ENCODE data around the gene NPIPB13. TPM values are rescaled to one million over a fixed set of nuclear protein-coding genes. Genes with fewer than 3 reads are reported as not detected.
A peak's percentile ranks its signal among the peaks of the same experiment; 100 is the strongest.
"Not testable (repeated sequence)": the region's sequence is repeated elsewhere in the genome, so short reads cannot be mapped to it uniquely, and the experiment has no call there.

NPIPB13 gene
- 10 to 100 TPM in 2 of 6 donors, 1 to 10 TPM in 4; 2.1 to 18.9 (median 4.9) TPM for total RNA-seq

DNA sequence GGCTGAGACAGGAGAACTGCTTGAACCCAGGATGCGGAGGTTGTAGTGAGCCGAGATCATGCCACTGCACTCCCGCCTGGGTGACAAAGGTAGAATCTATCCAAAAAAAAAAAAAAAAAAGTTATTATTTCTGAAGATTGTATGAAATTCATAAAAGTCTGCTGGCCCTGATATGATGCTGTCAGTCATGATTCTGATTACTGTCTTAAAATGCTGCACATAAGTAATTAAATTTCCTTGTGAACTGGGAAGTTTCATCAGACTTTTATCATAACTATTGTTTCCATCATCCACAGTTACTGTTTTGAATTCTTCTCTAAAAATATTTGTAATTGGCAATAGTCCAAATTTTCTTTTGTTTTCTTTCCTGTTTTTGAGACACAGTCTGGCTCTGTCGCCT lies at the start of gene NPIPB13:
NPIPB13 (minus strand) TSS at position 101 of the 400 bp plus-strand sequence. CDS start 2,906 bp downstream, outside the sequence.
- not testable (repeated sequence) for H3K4me1 ChIP-seq; H3K27ac ChIP-seq; H3K9me3 ChIP-seq; H3K27me3 ChIP-seq; ATAC-seq (ENCODE audit: low FRiP score in 2 of 2); DNase-seq; H3K36me3 ChIP-seq; H3K4me3 ChIP-seq
- no CpG with 5 or more reads among the region's 4 CpGs for WGBS, 2 donors

DNA sequence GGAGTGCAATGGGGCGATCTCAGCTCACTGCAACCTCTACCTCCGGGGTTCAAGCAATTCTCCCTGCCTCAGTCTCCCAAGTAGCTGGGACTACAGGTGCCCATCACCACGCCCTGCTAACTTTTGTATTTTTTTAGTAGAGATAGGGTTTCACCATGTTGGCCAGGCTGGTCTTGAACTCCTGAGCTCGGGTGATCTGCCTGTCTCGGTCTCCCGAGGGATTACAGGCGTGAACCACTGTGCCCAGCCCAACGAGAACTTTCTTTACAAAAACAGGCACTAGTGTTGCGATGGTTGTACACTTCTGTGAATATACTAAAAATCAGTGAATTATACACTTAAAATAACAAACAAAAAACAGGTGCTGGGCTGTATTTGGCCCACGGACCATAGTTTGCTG lies 34.1 kb upstream of the NPIPB13 start:
- not testable (repeated sequence) for H3K4me3 ChIP-seq; H3K27ac ChIP-seq; ATAC-seq (ENCODE audit: low FRiP score in 2 of 2); H3K36me3 ChIP-seq; DNase-seq; H3K27me3 ChIP-seq; H3K9me3 ChIP-seq; H3K4me1 ChIP-seq
- WGBS, 2 donors = 96 to 97% methylated on average over 6 to 9 of the region's 10 CpGs

DNA sequence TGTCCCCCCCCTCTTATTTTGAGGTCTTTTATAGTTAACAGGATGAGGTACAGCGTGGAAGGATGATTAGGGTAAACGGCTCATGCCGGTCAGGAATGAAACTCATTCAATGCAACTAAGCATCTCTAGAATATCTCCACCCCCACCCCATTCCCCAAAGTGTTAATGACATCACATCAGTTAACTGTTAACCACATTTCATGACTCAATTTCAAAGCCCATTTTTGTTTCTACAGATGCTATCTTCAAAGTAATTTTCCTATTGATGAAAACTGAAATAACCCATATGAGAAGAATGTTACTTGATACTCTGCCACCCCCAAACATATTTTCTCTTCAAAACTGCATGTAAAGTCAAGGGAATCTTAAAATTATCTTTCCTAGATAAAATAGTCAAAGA lies 30.2 kb upstream of the NPIPB13 start:
- peaks cover 0 to 11% (median 7%) of the 10 kb centered on the region in 4 donors for H3K36me3 ChIP-seq
- DNase-seq = not testable (repeated sequence)

DNA sequence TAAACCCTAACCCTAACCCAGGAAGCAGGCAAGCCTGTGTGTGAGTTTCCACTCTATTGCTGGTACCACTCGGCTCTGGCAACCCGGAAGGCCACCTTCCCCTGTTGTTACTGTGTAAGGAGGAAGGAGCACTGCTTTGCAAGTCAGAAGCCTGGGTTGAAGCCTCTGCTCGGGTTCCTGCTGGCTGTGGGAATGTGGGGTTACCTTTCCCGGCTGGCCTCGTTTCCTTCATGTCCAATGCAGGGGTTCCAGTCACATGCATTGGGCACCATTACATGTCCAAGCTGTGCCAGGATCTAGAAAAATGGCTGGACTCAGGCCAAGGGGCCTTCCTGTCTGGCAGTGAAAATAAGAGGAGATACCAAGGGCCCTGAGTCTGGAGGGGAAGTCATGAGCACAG lies 31.2 kb downstream of the NPIPB13 start:
- not testable (repeated sequence) for H3K27ac ChIP-seq; H3K4me1 ChIP-seq; H3K36me3 ChIP-seq; H3K27me3 ChIP-seq; H3K4me3 ChIP-seq; ATAC-seq (ENCODE audit: low FRiP score in 2 of 2); H3K9me3 ChIP-seq
- DNase-seq = peak in 1 of 2 donors; percentile 12
- WGBS, 2 donors = 78% methylated on average over 5 of the region's 5 CpGs; no CpG with 5 or more reads in 1 of the 2 donors

More for the DNA sequence above, 30.2 kb upstream of the NPIPB13 start:
- ATAC-seq (ENCODE audit: low FRiP score in 2 of 2); H3K27me3 ChIP-seq; H3K27ac ChIP-seq; H3K9me3 ChIP-seq; H3K4me1 ChIP-seq; H3K4me3 ChIP-seq: not testable (repeated sequence)
- WGBS, 2 donors = 83% methylated on average over 1 of the region's 3 CpGs; no CpG with 5 or more reads in 1 of the 2 donors

DNA sequence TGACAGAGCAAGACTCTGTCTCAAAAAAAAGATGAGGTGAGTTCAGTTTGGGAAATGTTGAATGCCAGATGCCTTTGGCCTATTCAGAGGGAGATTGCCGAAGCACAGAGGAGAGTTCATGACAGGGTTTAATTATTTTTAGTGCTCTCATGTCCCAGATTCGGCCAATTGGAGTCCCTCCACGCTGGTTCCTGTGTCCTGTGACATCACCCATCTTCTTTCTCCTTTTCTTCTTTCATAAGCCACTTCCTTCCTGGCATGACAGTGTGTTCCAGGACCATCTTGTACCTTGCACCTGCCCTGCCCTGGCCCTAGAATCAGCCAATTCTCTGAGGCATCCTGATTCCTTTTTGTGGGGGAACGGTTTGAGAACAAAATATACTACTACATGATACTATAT lies 36.9 kb downstream of the NPIPB13 start:
- peak in 1 of 2 donors; percentile 15 for ATAC-seq (ENCODE audit: low FRiP score in 2 of 2)
- not testable (repeated sequence) for DNase-seq, H3K36me3 ChIP-seq, H3K4me3 ChIP-seq, H3K27me3 ChIP-seq, H3K27ac ChIP-seq, H3K4me1 ChIP-seq, H3K9me3 ChIP-seq
- no CpG with 5 or more reads among the region's 4 CpGs for WGBS, 2 donors

DNA sequence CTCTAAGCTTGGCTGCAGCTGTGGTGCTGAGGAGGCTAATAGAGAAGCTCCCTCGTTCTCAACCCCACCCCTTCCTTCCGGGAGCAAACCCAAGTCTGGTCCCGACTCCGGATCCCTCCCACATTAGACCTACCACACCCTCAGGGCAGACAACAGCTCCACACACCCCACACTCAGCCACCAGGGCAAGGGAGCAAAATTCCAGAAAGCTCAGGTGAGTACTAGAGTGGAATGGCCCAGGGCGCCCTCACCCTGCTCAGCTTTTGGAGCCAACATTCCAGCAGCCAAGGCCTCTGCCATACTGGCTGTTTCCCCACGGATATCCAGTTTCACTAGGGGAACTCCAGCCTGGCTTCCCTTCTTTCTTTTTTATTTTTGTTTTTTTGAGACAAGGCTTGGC lies 39.2 kb downstream of the NPIPB13 start:
- peak; percentile 61 to 69 for ATAC-seq (ENCODE audit: low FRiP score in 2 of 2)
- 0% methylated on average over 4 of the region's 6 CpGs; no CpG with 5 or more reads in 1 of the 2 donors for WGBS, 2 donors

DNA sequence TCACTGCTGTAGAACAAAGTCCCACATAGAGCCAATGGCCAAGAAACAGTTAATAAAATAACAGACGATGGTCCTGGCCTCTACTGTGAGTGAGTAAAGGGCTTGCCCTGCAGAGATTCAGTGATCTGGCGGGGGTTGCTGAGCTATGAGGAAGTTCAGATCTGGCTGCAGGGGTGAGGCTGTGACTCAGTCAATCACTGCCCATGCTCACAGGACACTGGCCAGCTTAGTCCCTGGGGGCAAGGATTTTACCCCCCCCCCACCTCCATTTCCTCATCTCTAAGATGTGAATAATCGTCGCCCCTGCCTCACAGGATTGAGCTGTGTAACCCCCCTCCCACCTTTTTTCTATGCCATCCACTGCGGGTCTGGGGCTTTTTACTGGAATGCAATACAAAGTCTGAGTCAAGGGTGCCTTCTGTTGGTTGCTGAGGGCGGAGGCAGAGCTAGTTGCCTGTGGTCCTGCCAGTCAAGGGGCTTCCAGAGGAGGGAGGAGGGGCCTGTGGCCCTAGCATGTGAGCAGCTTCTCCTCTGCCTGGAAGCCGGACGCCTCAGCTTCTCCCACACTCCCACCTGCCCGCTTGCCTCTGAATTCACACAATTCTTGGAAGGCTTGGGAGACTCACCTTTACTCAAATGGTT lies 41.1 kb downstream of the NPIPB13 start:
- not testable (repeated sequence) for H3K27me3 ChIP-seq, H3K4me1 ChIP-seq, H3K4me3 ChIP-seq, H3K36me3 ChIP-seq, H3K9me3 ChIP-seq, H3K27ac ChIP-seq
- peak in 1 of 2 donors; percentile 20 for DNase-seq
- WGBS, 2 donors = no CpG with 5 or more reads among the region's 9 CpGs
- peak; percentile 37 to 68 for ATAC-seq (ENCODE audit: low FRiP score in 2 of 2)

More for the DNA sequence above, 39.2 kb downstream of the NPIPB13 start:
- DNase-seq = peak in 1 of 2 donors; percentile 78
- not testable (repeated sequence) for H3K27me3 ChIP-seq, H3K4me1 ChIP-seq, H3K36me3 ChIP-seq, H3K9me3 ChIP-seq, H3K4me3 ChIP-seq
- peak overlapping the region in 1 of 4 donors; percentile 67 for H3K27ac ChIP-seq

DNA sequence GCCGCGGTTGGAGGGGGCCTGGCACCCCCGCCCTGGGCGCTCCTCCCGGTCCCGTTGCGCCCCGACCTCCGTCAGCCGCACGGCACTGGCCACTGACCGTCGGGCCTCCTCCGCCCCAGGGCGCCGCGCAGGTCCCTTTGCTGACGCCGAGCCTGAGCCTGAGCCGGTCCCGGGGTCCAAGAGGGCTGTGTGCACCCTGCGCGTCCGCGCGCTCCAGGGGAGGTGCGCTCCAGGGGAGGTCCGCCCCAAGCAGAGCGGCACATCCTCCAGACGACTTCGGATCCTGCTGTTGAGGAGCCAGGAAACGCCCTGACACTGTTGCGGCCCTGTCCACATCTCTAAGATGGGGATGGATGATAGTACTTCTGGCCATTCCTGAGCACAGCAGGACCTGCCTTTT lies 42.0 kb downstream of the NPIPB13 start:
- not testable (repeated sequence) for H3K9me3 ChIP-seq, DNase-seq, H3K4me1 ChIP-seq, H3K27me3 ChIP-seq, H3K36me3 ChIP-seq
- ATAC-seq (ENCODE audit: low FRiP score in 2 of 2) = peak; percentile 4 to 54
- WGBS, 2 donors = no CpG with 5 or more reads among the region's 33 CpGs
- peak overlapping the region in 1 of 4 donors; percentile 50 for H3K27ac ChIP-seq
- peak overlapping the region in 3 of 4 donors; percentile 45 to 56 (median 53) for H3K4me3 ChIP-seq

DNA sequence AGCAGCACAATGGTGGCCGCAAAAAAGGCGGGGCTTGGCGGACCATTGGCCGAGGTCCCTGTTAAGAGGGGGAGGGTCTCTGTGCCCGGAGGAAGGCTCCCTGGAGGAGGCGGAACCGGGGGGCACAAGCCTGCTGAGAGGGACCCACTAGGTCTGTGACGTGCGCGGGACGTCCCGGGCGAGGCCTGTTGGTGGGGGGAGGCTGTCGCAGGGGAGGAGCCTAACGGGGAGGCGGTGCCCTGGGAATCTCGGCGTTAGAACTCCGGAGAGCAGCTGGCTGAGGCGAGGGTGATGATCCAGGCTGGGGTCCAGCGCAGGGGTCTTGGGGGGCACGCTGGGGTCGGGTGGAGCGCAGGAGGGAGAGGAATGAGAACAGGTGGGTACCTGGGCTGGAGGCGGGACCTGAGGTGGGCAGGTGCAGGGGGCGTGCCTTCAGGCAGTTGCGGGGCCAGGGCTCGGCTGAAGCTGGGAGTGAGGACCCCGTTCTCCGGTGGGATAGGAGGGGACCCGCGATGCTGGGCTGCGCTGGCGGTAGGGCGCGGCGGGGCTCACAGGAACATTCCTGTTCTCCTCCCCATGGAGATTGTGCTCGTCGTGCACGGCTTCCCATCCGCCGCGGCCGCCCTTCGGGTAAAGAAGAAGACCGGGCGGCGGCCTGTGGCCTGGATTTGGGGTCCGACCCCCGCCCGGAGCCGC lies 42.6 kb downstream of the NPIPB13 start:
- H3K9me3 ChIP-seq, H3K36me3 ChIP-seq, H3K27me3 ChIP-seq, H3K4me1 ChIP-seq: not testable (repeated sequence)
- Histone ChIP-seq H3K4me3 (peak overlapping the region; percentile 4 to 56 (median 49)), H3K27ac (peak overlapping the region in 1 of 4 donors; percentile 50)
- DNase-seq (peak in 1 of 2 donors; percentile 85), ATAC-seq (ENCODE audit: low FRiP score in 2 of 2) (peak; percentile 69 to 78)
- WGBS, 2 donors = 3% methylated on average over 7 of the region's 52 CpGs; no CpG with 5 or more reads in 1 of the 2 donors

DNA sequence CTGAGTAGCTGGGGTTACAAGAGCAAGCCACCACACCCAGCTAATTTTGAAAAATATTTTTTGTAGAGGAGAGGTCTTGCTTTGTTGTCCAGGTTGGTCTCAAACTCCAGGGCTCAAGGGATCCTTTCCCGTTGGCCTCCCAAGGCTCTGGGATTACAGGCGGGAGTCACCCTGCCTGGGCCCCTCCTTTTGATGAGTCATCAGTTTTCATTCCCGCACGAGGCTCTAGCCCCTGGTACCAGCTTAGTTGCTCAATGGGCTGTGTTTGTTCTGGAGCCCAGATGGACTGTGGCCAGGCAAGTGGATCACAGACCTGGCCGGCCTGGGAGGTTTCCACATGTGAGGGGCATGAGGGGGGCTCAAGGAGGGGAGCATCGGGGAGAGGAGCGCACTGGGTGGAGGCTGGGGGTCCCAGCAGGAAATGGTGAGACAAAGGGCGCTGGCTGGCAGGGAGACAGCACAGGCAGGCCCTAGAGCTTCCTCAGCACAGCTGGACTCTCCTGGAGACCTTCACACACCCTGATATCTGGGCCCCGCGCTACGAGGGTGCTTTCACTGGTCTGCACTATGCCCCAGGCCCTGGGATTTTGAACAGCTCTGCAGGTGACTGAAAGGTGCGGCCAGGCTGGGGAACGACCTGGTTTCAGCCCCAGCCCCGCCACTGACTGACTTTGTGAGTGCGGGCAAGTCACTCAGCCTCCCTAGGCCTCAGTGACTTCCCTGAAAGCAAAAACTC lies 48.5 kb downstream of the NPIPB13 start:
- not testable (repeated sequence) for H3K4me1 ChIP-seq, H3K27ac ChIP-seq, H3K9me3 ChIP-seq, DNase-seq, H3K4me3 ChIP-seq, H3K36me3 ChIP-seq, H3K27me3 ChIP-seq
- peak; percentile 63 to 65 for ATAC-seq (ENCODE audit: low FRiP score in 2 of 2)
- WGBS, 2 donors = no CpG with 5 or more reads among the region's 15 CpGs

DNA sequence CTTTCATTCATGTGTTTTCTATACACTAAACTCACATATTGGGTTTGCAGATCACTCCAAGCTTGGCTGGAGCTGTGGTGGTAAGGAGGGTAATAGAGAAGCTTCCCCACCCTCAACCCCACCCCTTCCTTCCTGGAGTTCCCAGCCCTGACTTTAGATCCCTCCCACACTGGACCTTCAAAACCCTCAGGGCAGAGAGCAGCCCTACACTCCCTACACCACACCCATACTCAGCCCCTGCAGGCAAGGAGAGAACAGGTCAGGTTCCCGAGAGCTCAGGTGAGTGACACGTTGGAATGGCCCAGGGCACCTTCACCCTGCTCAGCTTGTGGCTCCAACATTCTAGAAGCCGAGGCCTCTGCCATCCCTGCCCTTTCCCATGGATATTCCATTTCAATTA lies 49.2 kb downstream of the NPIPB13 start, which contains the start of gene SULT1A3:
SULT1A3 (plus strand) TSS at position 207 of the 400 bp plus-strand sequence. CDS start 1,474 bp downstream, outside the sequence.
- not testable (repeated sequence) for H3K27ac ChIP-seq, DNase-seq, H3K27me3 ChIP-seq, H3K36me3 ChIP-seq, H3K4me3 ChIP-seq, H3K4me1 ChIP-seq, H3K9me3 ChIP-seq
- no CpG with 5 or more reads among the region's 3 CpGs for whole genome bisulfite sequencing, 2 donors
- peak; percentile 40 to 58 for ATAC-seq (ENCODE audit: low FRiP score in 2 of 2)

All from upper lobe of left lung (tissue), 6 donors.